H1 (cell line): ENCODE results near the gene EBF3. TPM values are rescaled to one million over a fixed set of nuclear protein-coding genes. Genes with fewer than 3 reads are reported as not detected.

ENCODE experiments used
- CTCF ChIA-PET: fragments of 300-600 bp; sonication (Branson Sonifier 250); formaldehyde crosslinking; loops from one replicate; lab custom pipeline; 2021; ENCODE audit not compliant: partially characterized antibody; lab: Charles Lee
- POLR2A ChIA-PET: fragments of 300-600 bp; sonication (Branson Sonifier 250); formaldehyde crosslinking; loops from one replicate; lab custom pipeline; 2021; ENCODE audit warnings: inconsistent platforms; ENCODE audit not compliant: partially characterized antibody; lab: Charles Lee
- DNase-seq, 2 experiments: peaks; one replicate each; pipeline versions ENCODE4 v3.0.0 to v3.0.0-alpha.2; 2010 to 2022; ENCODE audit warnings: low spot score in 2 of 2, low read depth in 1 of 2, mixed read lengths in 1 of 2
- FAIRE-seq: peaks from 2 replicates; lab custom pipeline; 2011; peaks lifted over from hg19 to GRCh38; lab: Jason Lieb, UNC
- H2AFZ ChIP-seq: 2 replicates; pipeline ENCODE4 v1.8.1; 2012; ENCODE audit warnings: low read length, inconsistent platforms
- H2AK5ac ChIP-seq: 2 replicates; pipeline ENCODE4 v1.6.1; 2013; ENCODE audit warnings: low read depth, low read length
- H2BK120ac ChIP-seq: replicated peaks from 2 replicates; pipeline ENCODE3; 2013; ENCODE audit warnings: low read depth, low read length, inconsistent platforms
- H2BK12ac ChIP-seq: 2 replicates; pipeline ENCODE4 v1.6.1; 2013; ENCODE audit warnings: low read depth, low read length
- H2BK15ac ChIP-seq: 2 replicates; pipeline ENCODE4 v1.6.1; 2013; ENCODE audit warnings: low read length
- H2BK20ac ChIP-seq: 2 replicates; pipeline ENCODE4 v1.6.1; 2013; ENCODE audit warnings: low read length
- H2BK5ac ChIP-seq: 2 replicates; pipeline ENCODE4 v1.6.1; 2013; ENCODE audit warnings: low read depth, low read length
- H3K14ac ChIP-seq: 2 replicates; pipeline ENCODE4 v1.6.1; 2013; ENCODE audit warnings: inconsistent platforms; ENCODE audit not compliant: insufficient read length
- H3K18ac ChIP-seq: 2 replicates; pipeline ENCODE4 v1.6.1; 2013; ENCODE audit warnings: low read length; ENCODE audit errors: extremely low read depth
- H3K23ac ChIP-seq: 2 replicates; pipeline ENCODE4 v1.6.1; 2013; ENCODE audit warnings: inconsistent platforms; ENCODE audit not compliant: insufficient read length
- H3K23me2 ChIP-seq: 2 replicates; pipeline ENCODE4 v1.6.1; 2013; ENCODE audit warnings: low read depth, low read length
- H3K27ac ChIP-seq: 2 replicates; pipeline ENCODE4 v1.6.1; 2011; ENCODE audit warnings: low read depth, low read length, inconsistent platforms
- H3K27me3 ChIP-seq, 4 experiments: replicated peaks in 1 of 4; 1 replicate in 1 of 4; 2 replicates in 3 of 4; pipeline versions ENCODE4 v1.6.1 to v1.8.1; 2011 to 2013; ENCODE audit warnings: low read length in 3 of 4, mild to moderate bottlenecking in 3 of 4, inconsistent platforms in 2 of 4, mixed read lengths in 2 of 4, moderate library complexity in 1 of 4; ENCODE audit not compliant: control insufficient read depth in 3 of 4, insufficient read depth in 3 of 4; ENCODE audit errors: extremely low read depth in 1 of 4
- H3K36me3 ChIP-seq, 4 experiments: 2 replicates each; pipeline versions ENCODE4 v1.6.1 to v1.8.1; 2011 to 2013; ENCODE audit warnings: mild to moderate bottlenecking in 4 of 4, low read length in 3 of 4, moderate library complexity in 2 of 4, control low read depth in 1 of 4, inconsistent platforms in 1 of 4; ENCODE audit not compliant: insufficient read depth in 4 of 4, control insufficient read depth in 2 of 4
- H3K4ac ChIP-seq: replicated peaks from 2 replicates; pipeline ENCODE3; 2013; ENCODE audit warnings: low read length, low read depth, mixed read lengths, inconsistent platforms; ENCODE audit not compliant: insufficient read length
- H3K4me1 ChIP-seq, 4 experiments: replicated peaks in 1 of 4; 1 replicate in 1 of 4; 2 replicates in 3 of 4; pipeline versions ENCODE4 v1.6.1 to v1.8.1; 2011 to 2013; ENCODE audit warnings: low read length in 3 of 4, inconsistent platforms in 2 of 4, mixed read lengths in 1 of 4; ENCODE audit not compliant: insufficient read depth in 4 of 4, control insufficient read depth in 3 of 4
- H3K4me2 ChIP-seq, 2 experiments: 2 replicates each; pipeline versions ENCODE4 v1.6.1 to v1.8.1; 2011 to 2013; ENCODE audit warnings: low read depth in 2 of 2, low read length in 2 of 2, control low read depth in 1 of 2, inconsistent platforms in 1 of 2, mild to moderate bottlenecking in 1 of 2; ENCODE audit not compliant: insufficient read depth in 1 of 2
- H3K4me3 ChIP-seq, 4 experiments: fragments of 200-600, 300-600 bp in 1 of 4; sonication (generic), shearing (Covaris generic), sonication (Bioruptor Twin) in 1 of 4; 2 replicates each; pipeline versions ENCODE4 v1.5.1 to v1.8.1; 2011 to 2016; ENCODE audit warnings: low read length in 4 of 4, low read depth in 3 of 4, control low read depth in 2 of 4, inconsistent platforms in 2 of 4, mild to moderate bottlenecking in 2 of 4, mixed read lengths in 1 of 4, moderate library complexity in 1 of 4; ENCODE audit not compliant: insufficient read depth in 2 of 4; ENCODE audit errors: extremely low read depth in 1 of 4
- H3K56ac ChIP-seq: replicated peaks from 2 replicates; pipeline ENCODE3; 2013; ENCODE audit warnings: low read depth, mild to moderate bottlenecking, mixed read lengths, low read length, inconsistent platforms; ENCODE audit not compliant: insufficient read length
- H3K79me1 ChIP-seq: 2 replicates; pipeline ENCODE4 v1.6.1; 2013; ENCODE audit warnings: low read depth, low read length, control low read depth
- H3K79me2 ChIP-seq, 2 experiments: 2 replicates each; pipeline versions ENCODE4 v1.6.1 to v1.8.1; 2012 to 2013; ENCODE audit warnings: low read length in 2 of 2, mild to moderate bottlenecking in 2 of 2, inconsistent platforms in 1 of 2; ENCODE audit not compliant: insufficient read depth in 2 of 2, control insufficient read depth in 1 of 2
- H3K9ac ChIP-seq, 4 experiments: replicated peaks in 1 of 4; 1 replicate in 1 of 4; 2 replicates in 3 of 4; pipeline versions ENCODE4 v1.6.1 to v1.8.1; 2011 to 2013; ENCODE audit warnings: low read depth in 3 of 4, low read length in 3 of 4, control low read depth in 2 of 4, mild to moderate bottlenecking in 2 of 4, moderate library complexity in 2 of 4, inconsistent platforms in 1 of 4; ENCODE audit errors: extremely low read depth in 1 of 4
- H3K9me3 ChIP-seq, 2 experiments: 2 replicates each; pipeline versions ENCODE4 v1.6.1 to v1.8.1; 2012 to 2013; ENCODE audit warnings: mild to moderate bottlenecking in 2 of 2, moderate library complexity in 2 of 2, control low read depth in 1 of 2, inconsistent platforms in 1 of 2, low read depth in 1 of 2, low read length in 1 of 2, mixed read lengths in 1 of 2; ENCODE audit not compliant: insufficient read depth in 2 of 2
- H4K20me1 ChIP-seq, 2 experiments: replicated peaks in 1 of 2; 2 replicates each; pipeline versions ENCODE3 to v1.8.1; 2011 to 2013; ENCODE audit warnings: inconsistent platforms in 2 of 2, low read length in 2 of 2, mild to moderate bottlenecking in 1 of 2; ENCODE audit not compliant: insufficient read depth in 2 of 2, control insufficient read depth in 1 of 2
- H4K5ac ChIP-seq: 2 replicates; pipeline ENCODE4 v1.6.1; 2013; ENCODE audit warnings: low read length, low read depth, mixed read lengths, inconsistent platforms; ENCODE audit not compliant: insufficient read length
- H4K8ac ChIP-seq: 2 replicates; pipeline ENCODE4 v1.8.0; 2013; ENCODE audit warnings: mild to moderate bottlenecking, moderate library complexity, low read length, inconsistent platforms; ENCODE audit not compliant: insufficient read depth; ENCODE audit errors: extremely low read depth
- H4K91ac ChIP-seq: replicated peaks from 2 replicates; pipeline ENCODE3; 2013; ENCODE audit warnings: low read length, mixed read lengths, inconsistent platforms; ENCODE audit not compliant: insufficient read length
- TCF12 ChIP-seq: IDR thresholded peaks from 2 replicates; pipeline ENCODE4 v1.6.1; 2011; ENCODE audit warnings: low read depth, mild to moderate bottlenecking, low read length
- WGBS, 2 experiments: shearing (Covaris generic) in 1 of 2; methylation state at CpG; one replicate each; pipeline versions ENCODE4 v1.1.6 to v1.1.7; 2013 to 2015; ENCODE audit warnings: low lambda C conversion rate in 2 of 2, mixed read lengths in 2 of 2, inconsistent platforms in 1 of 2, low coverage in 1 of 2, missing lambda C conversion rate in 1 of 2; ENCODE audit not compliant: insufficient replicate concordance in 2 of 2, insufficient coverage in 1 of 2, insufficient read length in 1 of 2; ENCODE audit errors: extremely low coverage in 1 of 2, missing lambda C conversion rate in 1 of 2; 5-methylcytosine and 5-hydroxymethylcytosine counted together
- polyA plus RNA-seq, 7 experiments: library from polyadenylated mRNA; depleted of rRNA in 3 of 7; stranded (reverse) in 5 of 7; unstranded in 2 of 7; fragments of >200 nt in 5 of 7; fragments of 200-250 nt in 2 of 7; gene quantifications; 1 replicate in 5 of 7; 2 replicates in 1 of 7; 4 replicates in 1 of 7; pipeline versions ENCODE4 v1.2.1 to v1.2.3, GENCODE V29; 2011 to 2013; ENCODE audit warnings: missing spikeins in 2 of 7, mixed read lengths in 2 of 7
- total RNA-seq: library from RNA; stranded (reverse); fragmentation: NEBNext Ultra II Directional; extraction: Animal tissue kit (Norgen Biotek cat#: 25700); gene quantifications from 2 replicates; pipeline ENCODE4 v1.2.1, GENCODE V29; 2021
- TF ChIP-seq, protein P1 (sequence below): IDR thresholded peaks from 2 replicates; pipeline ENCODE4 v1.6.1; 2011; ENCODE audit warnings: low read length, improper control_type of control experiment

EBF3 gene
- total and polyA plus RNA-seq, 2 of the 8 experiments (the other 6 are each of a cell fraction or from before 2014, with no cell fraction given), result 0.08 to 0.26 TPM

DNA sequence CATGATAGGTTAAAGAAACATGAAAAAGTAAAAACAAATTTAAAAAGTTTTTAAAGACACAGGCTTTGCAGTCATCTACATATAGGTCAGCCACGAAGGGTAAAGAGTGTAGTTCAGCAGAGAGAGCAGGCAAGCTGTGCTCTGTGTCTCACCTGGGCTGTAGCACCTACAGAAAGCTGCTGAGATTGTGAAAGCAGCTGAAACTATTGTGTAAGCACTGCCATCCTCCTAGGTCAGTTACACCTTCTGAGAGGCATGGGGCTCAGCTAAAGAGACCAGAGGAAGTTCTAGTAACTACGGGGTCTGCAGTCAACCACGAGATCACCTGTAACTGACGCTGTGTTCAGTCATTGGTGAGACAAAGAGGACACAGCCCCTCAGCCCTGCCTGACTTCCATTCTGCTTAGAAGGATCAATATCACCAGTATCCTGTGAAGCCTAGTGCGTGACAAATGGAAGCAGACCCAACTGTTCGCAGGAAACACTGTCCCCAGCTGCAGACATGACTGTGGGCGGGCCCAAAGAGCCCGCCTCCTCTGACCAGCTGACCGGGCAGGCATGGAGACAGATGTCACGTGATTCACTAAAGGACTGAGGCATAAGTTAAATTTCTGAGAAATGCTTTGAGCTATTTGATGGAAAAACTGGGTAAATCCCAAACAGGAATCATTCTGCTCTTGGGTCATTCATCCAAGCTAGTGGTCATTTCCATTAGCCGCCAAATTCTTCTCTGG, 87.9 kb downstream of the EBF3 start:
- Histone ChIP-seq H3K4ac (no peak overlapping the region), H3K27ac (no peak overlapping the region), H4K91ac (no peak overlapping the region), H2BK20ac (no peak overlapping the region), H3K79me2 (no peaks in the 10 kb centered on the region), H4K8ac (no peak overlapping the region), H2AFZ (peak overlapping the region; percentile 93), H3K18ac (no peak overlapping the region), H3K56ac (no peak overlapping the region), H4K5ac (no peak overlapping the region), H3K9me3 (no peaks in the 10 kb centered on the region), H2BK15ac (no peak overlapping the region), H3K23me2 (no peaks in the 10 kb centered on the region), H3K4me3 (no peak overlapping the region), H3K4me1 (peaks cover 0 to 6% (median 2%) of the 10 kb centered on the region in 4 experiments; a peak in 3 of 7 replicates), H2BK5ac (no peak overlapping the region), H3K14ac (no peak overlapping the region), H2BK12ac (no peak overlapping the region), H4K20me1 (peaks cover 0 to 4% of the 10 kb centered on the region in 2 experiments), H3K4me2 (no peak overlapping the region), H3K27me3 (no peaks in the 10 kb centered on the region), H2AK5ac (no peak overlapping the region), H3K79me1 (no peaks in the 10 kb centered on the region), H2BK120ac (no peak overlapping the region), H3K36me3 (no peaks in the 10 kb centered on the region), H3K9ac (no peak overlapping the region), H3K23ac (no peak overlapping the region)
- ChIA-PET POLR2A (interaction anchor here (0.9 kb wide), 1 partner anchor 303 kb away, joined by 3 read pairs; no protein-coding TSS in a partner anchor), CTCF (interaction anchor here (0.9 to 16.4 kb wide), 13 partner anchors 8 to 122 kb away, joined by 3 to 131 read pairs (median 3); no protein-coding TSS in a partner anchor)
- 84% methylated on average over 11 of the region's 11 CpGs; no CpG with 5 or more reads in 1 of the 2 experiments for WGBS, 2 experiments
- no peak for FAIRE-seq
- no peak for DNase-seq
- TF ChIP-seq, protein P1, sequence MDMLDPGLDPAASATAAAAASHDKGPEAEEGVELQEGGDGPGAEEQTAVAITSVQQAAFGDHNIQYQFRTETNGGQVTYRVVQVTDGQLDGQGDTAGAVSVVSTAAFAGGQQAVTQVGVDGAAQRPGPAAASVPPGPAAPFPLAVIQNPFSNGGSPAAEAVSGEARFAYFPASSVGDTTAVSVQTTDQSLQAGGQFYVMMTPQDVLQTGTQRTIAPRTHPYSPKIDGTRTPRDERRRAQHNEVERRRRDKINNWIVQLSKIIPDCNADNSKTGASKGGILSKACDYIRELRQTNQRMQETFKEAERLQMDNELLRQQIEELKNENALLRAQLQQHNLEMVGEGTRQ, result peak; percentile 63
- no peak for TF ChIP-seq TCF12
